ENCODE measurements around the gene NR2F1-AS1.
"Not testable (repeated sequence)": the region's sequence is repeated elsewhere in the genome, so short reads cannot be mapped to it uniquely, and the experiment has no call there.

NR2F1-AS1 gene

DNA sequence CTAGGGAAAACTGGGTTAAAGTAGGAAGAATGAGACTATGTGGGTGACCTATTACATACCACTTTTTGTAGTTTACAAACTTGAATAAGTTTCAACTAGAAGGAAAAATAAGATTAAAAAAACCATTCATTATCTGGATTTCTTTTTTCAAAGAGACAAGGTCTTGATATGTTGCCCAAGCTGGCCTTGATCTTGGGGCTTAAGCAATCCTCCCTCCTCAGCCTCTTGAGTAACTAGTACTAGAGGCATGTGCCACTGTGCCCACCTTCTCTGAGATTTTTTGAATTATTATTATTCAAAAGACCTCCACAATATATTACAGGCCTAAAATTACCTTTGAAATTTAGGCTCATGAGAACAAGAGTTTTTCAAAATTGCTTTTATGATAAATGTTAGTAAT lies 63.2 kb downstream of the NR2F1-AS1 start:
- DNase-seq (ENCODE audit: low read depth), result no peak

DNA sequence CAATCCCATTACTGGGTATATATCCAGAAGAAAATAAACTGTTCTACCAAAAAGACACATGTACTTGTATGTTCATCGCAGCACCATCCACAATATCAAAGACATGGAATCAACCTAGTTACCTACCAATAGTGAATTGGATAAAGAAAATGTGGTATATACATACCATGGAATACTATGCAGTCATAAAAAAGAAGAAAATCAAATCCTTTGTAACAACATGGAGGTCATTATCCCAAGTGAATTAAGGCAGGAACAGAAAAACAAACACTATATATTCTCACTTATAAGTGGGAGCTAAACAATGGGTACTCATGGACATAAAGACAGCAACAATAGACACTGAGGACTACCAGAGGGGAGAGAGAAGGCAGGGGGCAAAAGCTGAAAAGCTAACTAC lies 67.7 kb downstream of the NR2F1-AS1 start:
- DNase-seq (ENCODE audit: low read depth), result no peak

DNA sequence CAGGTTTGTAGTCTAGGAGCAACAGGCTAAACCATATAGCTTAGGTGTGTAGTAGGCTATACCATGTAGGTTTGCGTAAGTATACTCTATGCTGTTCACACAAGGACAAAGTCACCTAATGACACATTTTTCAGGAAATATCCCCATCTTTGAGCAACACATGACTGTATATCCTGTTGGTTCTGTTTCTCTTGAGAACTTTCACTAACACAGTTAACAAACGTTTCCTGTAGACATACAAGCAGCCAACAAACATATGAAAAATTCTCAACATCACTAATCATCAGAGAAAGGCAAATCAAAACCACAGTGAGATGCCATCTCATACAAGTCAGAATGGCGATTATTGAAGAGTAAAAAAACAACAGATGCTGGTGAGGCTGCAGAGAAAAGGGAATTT lies 68.2 kb downstream of the NR2F1-AS1 start:
- no peak for DNase-seq (ENCODE audit: low read depth)

DNA sequence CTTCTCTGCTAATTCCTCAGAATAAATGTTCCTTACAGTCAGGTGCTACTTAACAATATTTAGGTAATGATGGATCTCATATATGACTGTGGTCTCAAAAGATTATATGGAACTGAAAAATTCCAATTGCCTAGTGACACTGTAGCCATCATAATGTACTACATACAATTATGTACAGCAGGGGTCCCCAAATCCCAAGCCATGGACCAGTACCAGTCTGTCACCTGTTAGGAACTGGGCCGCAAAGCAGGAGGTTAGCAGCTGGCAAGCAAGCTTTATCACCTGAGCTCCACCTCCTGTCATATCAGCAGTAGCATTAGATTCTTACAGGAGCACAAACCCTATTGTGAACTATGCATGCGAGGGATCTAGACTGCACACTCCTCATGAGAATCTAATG lies 69.6 kb downstream of the NR2F1-AS1 start:
- DNase-seq (ENCODE audit: low read depth), result no peak

DNA sequence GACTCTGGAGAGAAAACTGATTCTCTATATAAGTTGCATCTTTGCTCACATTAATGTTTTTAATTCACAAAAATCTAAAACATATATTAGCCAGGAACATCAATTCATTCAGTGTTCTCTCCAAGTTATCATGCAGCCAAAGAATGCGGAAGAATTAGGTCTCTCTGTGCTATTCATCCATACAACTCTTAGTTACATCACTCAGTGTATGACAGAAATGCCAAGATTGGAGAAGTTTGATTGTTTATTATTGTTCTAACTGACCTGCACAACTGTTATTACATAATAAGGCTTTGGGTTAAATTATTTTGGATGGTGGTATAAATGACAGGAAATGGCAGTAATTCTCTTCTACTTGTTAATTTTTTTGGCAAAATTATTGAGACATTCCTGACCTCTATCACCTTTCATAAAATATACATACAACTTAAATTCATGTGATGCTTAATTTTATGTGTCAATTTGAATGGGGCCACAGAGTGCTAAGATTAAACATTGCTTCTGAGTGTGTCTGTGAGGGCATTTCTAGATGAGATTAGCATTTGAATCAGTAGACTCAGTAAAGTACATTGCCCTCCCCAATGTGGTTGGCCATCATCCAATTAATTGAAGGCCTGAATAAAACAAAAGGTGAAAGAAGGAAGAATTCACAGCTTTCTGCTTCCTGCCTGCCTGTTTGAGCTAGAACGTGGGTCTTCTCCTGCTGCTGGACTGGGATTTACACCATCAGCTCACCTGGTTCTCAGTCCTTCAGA lies 70.2 kb downstream of the NR2F1-AS1 start:
- no peak for DNase-seq (ENCODE audit: low read depth)

DNA sequence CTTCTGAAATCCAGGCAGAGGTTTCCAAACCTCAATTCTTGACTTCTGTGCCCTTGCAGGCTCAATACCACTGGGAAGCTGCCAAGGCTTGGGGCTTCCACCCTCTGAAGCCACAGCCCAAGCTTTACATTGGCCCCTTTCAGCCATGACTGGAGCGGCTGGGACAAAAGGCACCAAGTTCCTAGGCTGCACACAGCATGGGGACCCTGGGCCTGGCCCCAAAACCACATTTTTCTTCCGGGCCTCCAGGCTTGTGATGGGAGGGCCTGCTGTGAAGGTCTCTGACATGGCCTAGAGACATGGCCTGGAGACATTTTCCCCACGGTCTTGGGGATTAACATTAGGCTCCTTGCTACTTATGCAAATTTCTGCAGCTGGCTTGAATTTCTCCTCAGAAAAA lies 75.5 kb downstream of the NR2F1-AS1 start:
- not testable (repeated sequence) for DNase-seq (ENCODE audit: low read depth)

DNA sequence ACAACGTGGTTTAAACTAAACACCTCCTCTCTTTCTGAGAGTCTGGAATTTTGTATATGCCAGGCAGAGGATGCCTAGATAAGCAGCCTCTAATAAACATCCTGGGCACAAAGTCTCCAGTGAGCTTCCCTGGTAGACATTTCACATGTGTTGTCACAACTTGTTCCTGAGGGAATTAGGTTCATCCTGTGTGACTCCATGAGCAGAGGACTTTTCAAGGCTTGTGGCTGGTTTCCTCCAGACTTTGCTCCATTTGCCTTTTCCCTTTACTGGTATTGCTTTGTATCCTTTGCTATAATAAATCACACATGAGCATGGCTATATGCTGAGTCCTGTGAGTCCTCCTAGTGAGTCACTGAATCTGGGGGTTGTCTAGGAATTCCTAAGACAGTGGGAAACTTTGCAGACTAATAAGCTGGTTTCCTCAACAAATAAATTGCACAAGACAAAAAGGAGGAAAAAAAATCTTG lies 77.4 kb downstream of the NR2F1-AS1 start:
- DNase-seq (ENCODE audit: low read depth), result no peak

DNA sequence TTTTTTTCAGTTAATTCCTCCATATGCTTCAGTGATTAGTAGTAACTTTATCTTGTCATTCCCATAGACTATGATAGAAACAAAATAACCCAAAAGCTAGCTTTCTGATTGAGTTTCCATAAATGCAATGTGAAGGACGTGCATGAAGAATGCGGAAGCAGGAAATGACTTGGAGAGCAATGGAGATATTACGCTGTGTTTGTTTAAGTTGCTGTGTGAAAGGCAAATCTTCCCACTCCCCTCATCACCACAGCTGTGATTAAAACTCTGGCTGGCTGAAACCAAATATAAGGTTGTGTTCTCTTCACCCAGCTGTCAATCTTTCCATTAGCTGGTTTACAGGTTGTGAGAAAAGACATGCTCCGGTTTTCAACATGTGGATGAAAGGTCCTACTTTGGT lies 83.9 kb downstream of the NR2F1-AS1 start:
- no peak for DNase-seq (ENCODE audit: low read depth)

DNA sequence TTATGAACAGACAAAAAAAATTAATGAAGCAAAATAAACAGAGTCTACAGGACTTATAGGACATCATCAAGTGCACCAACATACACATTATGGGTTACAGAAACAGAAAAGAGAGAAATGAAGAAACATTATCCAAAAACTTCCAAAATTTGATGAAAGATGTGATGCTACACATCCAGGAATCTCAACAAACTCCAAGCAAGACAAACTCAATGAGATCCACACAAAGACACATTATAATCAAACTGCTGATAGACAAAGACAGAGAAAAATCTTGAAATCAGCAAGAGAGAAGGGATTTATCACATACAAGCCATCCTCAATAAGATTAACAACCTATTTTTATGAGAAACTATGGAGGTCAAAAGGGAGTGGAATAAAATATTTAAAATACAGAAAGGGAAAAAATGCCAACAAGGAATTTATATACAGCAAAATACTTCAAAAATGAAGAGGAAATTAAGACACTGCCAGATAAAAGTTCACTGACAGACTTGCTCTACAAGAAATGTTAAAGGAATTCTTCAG lies 101.0 kb downstream of the NR2F1-AS1 start:
- DNase-seq (ENCODE audit: low read depth), result no peak

DNA sequence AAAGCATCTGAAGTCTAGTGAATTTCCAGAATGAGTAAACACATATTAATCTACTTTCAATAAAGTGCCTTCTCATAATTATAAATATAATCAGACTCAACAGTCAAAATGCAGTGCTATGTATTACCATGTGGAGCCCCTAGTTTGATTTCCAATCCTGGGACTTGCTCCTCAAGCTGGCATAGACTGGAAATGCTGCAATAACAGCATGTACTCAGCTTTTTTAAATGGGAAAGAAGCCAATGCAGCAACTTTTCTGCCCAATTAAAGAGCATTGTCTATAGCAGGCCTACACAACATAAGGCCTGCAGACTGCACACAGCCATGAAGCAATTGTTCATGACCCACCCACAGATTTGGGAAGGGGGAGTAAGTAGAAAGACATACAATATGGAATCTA lies 103.2 kb downstream of the NR2F1-AS1 start:
- no peak for DNase-seq (ENCODE audit: low read depth)

DNA sequence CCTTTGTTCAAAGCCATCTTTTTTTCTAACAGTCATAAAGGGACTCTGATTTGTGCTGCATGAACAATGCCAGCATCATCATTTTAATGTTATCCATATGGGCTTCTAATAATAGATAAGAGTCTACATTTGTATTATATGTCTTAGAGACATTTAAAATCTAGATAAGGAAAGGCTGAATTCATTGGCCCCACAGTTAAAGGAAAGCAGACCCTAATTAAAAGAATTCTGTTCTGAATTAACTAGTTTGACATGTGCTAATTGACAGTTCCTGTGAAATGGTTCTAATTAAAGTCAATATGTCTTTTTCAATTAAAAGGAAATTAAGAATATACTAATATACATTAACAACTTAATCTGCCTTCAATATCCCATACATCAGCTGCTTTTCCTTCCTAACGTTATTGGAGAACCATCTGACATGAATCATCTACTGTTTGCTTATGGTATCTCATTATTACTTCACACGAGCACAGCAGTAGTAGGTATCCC lies 104.7 kb downstream of the NR2F1-AS1 start:
- DNase-seq (ENCODE audit: low read depth), result no peak

DNA sequence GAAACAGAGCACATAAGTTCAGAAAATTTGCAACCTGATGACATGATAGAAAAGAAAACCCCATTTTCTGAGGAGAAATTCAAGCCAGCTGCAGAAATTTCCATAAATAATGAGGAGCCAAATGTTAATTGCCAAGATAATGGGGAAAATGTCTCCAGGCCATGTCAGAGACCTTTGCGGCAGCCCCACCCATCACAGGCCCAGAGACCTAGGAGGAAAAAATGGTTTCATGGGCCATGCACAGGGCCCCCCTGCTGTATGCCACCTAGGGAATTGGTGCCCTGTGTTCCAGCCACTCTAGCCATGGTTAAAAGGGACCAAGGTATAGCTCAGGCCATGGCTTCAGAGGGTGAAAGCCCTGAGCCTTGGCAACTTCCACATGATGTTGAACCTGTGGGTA lies 118.1 kb downstream of the NR2F1-AS1 start:
- DNase-seq (ENCODE audit: low read depth), result no peak

DNA sequence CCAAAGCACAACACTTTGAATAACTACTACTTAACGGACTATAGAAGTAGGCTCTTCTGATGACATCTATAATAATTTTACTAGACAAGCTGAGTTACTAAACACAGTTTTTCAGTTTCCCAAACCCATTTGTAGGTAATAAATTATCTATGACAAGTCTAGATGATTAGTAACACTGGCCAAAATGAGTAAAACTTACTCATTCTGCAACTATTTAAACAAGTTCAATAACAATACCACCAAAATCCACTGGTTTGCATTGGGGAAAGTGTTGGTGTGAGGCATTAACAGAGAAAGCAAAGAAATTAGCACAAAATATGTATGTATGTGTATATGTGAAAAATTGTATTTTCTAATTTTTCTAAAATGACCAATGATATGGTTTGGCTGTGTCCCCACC lies 119.3 kb downstream of the NR2F1-AS1 start:
- no peak for DNase-seq (ENCODE audit: low read depth)

DNA sequence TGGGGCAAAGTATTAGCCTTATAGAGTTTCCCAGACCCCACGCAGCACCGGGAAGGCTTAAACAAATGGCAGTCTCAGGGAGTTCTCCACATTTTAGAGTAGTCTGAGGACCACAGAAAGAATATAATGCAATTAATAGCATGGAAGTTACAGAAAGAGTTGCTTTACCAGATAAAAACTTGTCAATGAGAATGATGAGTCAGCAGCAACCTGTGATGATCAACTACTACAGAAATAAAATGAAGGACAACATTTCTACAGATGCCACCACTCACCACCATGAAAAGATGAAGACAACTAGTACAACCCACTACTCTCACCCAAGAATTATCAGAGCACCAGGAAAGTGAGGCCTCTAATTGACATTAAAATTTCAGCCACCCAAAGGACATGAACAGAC lies 120.7 kb downstream of the NR2F1-AS1 start:
- DNase-seq (ENCODE audit: low read depth), result no peak

DNA sequence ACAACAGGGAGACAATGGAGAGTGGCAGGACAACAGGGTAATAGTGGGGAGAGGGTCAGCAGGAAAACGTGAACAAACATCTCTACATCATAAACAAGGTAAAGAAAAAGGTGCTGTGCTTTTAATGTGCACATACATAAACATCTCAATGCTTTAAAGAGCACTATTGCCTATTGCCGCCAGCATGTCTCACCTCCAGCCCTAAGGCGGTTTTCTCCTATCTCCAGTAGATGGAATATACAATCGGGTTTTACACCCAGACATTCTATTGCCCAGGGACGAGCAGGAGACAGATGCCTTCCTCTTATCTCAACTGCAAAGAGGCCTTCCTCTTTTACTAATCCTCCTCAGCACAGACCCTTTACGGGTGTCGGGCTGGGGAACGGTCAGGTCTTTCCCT lies 124.2 kb downstream of the NR2F1-AS1 start:
- not testable (repeated sequence) for DNase-seq (ENCODE audit: low read depth)

DNA sequence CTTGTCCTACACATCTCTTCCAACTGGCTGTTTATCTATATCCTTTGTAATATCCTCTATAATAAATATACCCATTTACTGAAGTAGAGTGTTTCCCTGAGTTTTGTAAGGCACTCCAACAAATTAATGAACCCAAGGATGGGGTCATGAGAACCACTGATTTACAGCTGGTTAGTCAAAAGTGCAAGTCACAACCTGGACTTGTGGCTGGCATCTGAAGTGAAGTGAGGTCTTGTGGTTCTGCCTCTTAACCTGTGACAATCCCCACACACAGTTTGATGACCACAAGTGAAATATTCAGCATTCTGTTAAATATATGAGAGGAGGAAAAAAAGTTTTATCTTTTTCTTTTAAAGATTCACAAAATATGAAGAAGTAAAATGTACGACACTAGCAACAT lies 126.1 kb downstream of the NR2F1-AS1 start:
- no peak for DNase-seq (ENCODE audit: low read depth)

DNA sequence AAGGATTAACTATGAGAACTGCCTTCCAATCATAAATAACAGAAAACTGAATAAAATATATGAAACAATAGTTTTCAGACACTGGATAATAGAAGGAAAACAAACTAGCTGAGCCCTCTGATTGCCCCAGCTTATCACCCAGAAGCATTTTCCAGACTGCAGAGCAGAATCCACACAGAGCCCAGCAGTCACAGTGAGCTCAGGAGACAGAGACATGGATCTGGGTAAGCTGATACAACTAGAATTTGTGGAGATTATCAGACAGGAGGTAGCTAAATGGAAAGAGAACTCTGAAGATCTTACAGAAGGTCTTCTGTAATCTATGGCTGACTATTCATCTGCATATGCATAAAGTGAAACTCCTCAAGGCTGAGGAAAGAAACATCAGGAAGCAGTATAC lies 128.8 kb downstream of the NR2F1-AS1 start:
- DNase-seq (ENCODE audit: low read depth), result no peak

DNA sequence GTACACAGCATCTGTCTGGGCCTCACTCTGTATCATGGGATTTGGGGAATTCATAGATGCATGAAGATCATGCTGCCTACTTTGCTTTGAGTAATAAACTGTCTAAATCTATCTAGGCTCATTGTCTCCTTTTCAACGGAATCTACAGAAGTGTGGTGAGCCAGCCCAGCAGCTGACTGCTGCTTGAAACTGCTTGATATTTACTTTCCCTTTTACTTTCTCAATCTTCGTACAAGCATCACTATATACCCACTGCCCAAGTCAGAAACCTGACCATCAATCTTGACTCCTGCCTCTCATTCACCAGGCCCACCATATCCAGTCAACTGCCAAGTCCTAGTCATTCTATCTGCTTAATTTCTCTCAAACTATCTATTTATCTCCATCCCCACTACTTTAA lies 142.9 kb downstream of the NR2F1-AS1 start:
- no peak for DNase-seq (ENCODE audit: low read depth)

DNA sequence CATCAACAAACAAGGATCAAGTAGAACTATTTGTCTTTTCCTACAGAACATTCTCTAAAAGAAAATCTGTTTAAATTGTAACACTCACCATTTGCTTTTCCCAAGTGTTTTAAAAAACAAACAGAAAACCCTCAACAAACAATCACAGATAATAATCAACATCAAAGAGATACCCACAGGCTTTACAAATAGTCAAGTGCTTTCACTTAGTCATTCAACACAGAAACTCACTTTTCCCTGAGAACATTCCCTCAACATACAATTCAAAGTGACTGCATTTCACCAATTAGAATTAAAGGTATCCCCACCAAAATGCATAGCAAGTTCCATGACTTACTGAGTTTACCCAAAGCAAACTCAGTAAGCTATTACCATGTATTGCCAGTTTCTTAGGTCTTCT lies 144.9 kb downstream of the NR2F1-AS1 start:
- DNase-seq (ENCODE audit: low read depth), result no peak

DNA sequence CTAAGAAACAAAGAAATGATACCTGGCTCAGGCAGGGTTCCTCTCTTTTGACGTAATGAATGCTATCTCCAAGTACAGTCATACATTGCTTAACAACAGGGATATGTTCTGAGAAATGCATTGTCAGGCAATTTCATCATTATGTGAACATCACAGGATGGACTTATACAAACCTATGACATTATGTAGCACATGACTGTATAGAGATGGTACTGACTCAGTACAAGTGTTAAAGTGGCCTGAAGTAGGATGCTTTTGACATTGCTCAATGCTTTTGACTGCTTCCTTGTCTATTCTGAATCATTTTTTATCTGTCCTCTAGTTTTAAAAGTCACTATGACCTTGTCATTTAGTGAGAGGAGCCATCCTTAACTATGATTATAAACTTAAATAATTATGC lies 147.6 kb downstream of the NR2F1-AS1 start:
- no peak for DNase-seq (ENCODE audit: low read depth)

DNA sequence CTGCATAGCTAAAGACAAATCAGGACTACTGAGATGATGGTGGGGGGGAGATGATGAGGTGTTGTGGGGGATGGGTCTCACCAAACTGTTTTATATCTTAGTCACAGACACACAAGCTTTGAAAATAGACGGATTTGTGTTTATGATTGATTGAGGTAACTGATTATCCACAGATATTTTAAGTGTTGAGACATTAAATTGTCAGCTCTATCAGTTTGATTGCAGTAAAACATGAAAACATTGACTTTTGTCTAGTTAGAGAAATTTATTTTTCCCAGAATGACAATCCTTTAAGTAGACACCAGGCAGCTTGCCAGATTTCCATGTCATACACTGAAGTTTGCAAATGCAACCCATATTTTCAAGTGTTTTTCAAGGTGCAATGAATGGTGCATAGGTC lies 149.8 kb downstream of the NR2F1-AS1 start:
- no peak for DNase-seq (ENCODE audit: low read depth)

DNA sequence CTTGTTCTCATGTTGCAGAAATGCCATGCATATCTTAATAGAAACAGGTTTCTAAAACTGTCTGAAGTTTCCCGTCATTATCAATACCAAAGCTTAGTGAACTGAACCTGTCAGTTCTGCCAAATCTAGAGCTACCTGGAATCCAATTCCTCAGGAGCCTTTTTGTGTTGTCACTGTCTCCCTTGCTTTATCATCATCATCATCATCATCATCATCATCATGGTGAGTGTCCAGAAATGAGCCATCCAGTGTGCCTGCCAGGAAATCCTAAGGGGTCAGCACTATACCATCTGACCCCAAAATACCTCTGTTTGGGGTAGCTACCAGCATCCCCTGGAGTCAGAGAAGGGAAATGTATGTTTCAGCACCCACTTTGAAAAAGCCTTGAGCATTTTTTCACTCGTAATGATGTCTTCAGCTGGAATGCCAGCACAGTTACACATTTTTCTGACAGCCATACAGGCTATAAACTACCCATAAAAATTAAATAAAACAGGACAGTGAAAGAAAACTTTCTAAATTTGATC lies 150.3 kb downstream of the NR2F1-AS1 start:
- no peak for DNase-seq (ENCODE audit: low read depth)

DNA sequence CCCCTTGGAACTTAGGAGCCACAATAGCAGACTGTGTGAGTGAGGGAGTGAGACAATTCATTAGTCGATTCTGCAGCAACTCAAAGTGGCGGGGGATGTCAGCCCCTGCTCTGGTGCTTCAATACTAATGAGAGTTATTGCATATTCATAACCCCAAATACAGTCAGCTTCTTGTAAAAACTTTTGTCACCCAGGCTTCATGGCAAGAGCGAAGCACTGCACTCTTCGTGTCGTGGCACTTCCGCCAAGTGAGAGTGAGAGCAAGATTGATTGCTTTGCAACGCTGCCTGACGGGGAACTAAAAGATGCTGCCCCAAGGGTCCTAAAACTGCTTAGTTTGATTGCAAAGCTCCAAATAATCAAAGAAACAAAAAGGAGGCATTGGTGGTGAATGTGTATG lies 150.9 kb downstream of the NR2F1-AS1 start:
- DNase-seq (ENCODE audit: low read depth), result no peak

DNA sequence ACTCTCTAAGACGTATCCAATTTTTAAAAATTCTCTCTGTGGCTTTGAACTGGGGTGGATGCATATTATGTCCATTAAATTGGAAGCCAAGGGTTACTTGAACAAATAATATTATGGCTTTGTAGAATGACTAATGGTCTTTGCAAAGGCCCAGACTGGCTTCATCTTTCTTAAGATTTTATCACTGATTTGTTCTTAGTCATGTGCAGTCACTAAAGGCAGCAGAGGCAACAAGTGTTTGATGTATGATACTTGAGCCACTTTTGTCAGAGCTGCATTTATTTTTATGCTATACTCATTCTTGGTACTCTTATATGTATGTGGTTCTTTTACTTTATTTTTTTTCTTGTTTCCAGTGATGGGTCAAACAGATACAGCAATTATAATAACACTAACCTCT lies 152.2 kb downstream of the NR2F1-AS1 start:
- DNase-seq (ENCODE audit: low read depth), result no peak
